22Rv1 (cell line): Measurements from ENCODE around the gene CXCL14.
A peak's percentile ranks its signal among the peaks of the same experiment; 100 is the strongest.

Source experiments
- CTCF ChIP-seq: fragments of 450-650 bp; IDR thresholded peaks from 2 replicates; pipeline ENCODE4 v1.5.1; 2017; ENCODE audit warnings: mild to moderate bottlenecking
- ZFX ChIP-seq: fragments of 450-650 bp; IDR thresholded peaks from 2 replicates; pipeline ENCODE4 v1.6.1; 2017; ENCODE audit warnings: antibody characterized with exemption, borderline replicate concordance

GRCh38 chr5:135560858-135561257 lies 17.9 kb downstream of the CXCL14 start:
- TF ChIP-seq CTCF (peak; percentile 88), ZFX (no peak)
